SK-N-MC (cell line): ENCODE data around the gene SLC9A9.

Experiments used
- DNase-seq: peaks from one replicate; pipeline ENCODE4 v3.0.0-alpha.2; 2011; ENCODE audit warnings: low read depth, low spot score
- H3K27ac ChIP-seq: fragments of 200-600 bp; sonication (generic); 2 replicates; pipeline ENCODE4 v1.5.1; 2016; ENCODE audit warnings: mixed run types
- H3K36me3 ChIP-seq: fragments of 200-600 bp; sonication (generic); 2 replicates; pipeline ENCODE4 v1.6.1; 2017; ENCODE audit warnings: antibody characterized with exemption, low read length, mixed read lengths; ENCODE audit not compliant: insufficient read depth
- H3K4me3 ChIP-seq: fragments of 200-600 bp; sonication (generic); 2 replicates; pipeline ENCODE4 v1.5.1; 2016
- H3K9ac ChIP-seq: fragments of 200-600 bp; sonication (generic); 2 replicates; pipeline ENCODE4 v1.8.0; 2017; ENCODE audit warnings: mixed run types, mixed read lengths; ENCODE audit not compliant: insufficient read length
- H3K9me3 ChIP-seq: fragments of 200-600 bp; sonication (generic); 2 replicates; pipeline ENCODE4 v1.6.1; 2017; ENCODE audit warnings: low read depth, mild to moderate bottlenecking, antibody characterized with exemption, low read length, moderate library complexity, mixed read lengths
- EZH2 ChIP-seq: fragments of 200-600 bp; sonication (generic); IDR thresholded peaks from one replicate; pipeline ENCODE4 v1.6.1; 2017; ENCODE audit warnings: antibody characterized with exemption
- FOXP2 ChIP-seq: optimal IDR thresholded peaks from 2 replicates; pipeline ENCODE3; 2011; ENCODE audit warnings: mild to moderate bottlenecking, moderate library complexity; ENCODE audit not compliant: insufficient read depth; ENCODE audit errors: extremely low read length, control extremely low read depth
- POLR2AphosphoS5 ChIP-seq: IDR thresholded peaks from 2 replicates; pipeline ENCODE4 v1.6.1; 2012; ENCODE audit warnings: mild to moderate bottlenecking, low read depth, low read length, borderline replicate concordance

Gene SLC9A9

DNA sequence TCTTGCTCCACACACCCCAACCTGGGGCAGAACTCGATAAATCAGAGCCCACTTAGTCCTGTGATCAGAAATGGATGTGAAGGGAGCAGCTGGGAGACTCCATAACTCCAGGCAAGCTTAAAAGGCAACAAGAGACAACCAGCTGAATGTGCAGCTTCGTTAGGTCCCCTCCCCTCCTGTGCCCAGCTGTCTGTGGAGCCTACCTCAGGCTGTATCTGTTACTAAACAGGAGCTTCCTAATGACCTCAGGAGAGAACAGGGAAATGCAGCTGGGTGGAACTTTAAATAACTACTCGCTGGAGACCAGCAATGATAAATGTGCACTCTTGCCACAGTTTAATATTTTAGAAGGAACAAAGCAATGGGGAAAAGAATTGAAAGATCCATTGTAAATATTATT lies 25.9 kb downstream of the SLC9A9 start:
- Histone ChIP-seq H3K36me3 (no peaks in the 10 kb centered on the region), H3K9ac (no peak overlapping the region), H3K27ac (no peak overlapping the region), H3K4me3 (no peak overlapping the region), H3K9me3 (no peaks in the 10 kb centered on the region)
- no peak for DNase-seq
- no peak for TF ChIP-seq POLR2AphosphoS5
- TF ChIP-seq EZH2 = no peak
- no peak for TF ChIP-seq FOXP2

DNA sequence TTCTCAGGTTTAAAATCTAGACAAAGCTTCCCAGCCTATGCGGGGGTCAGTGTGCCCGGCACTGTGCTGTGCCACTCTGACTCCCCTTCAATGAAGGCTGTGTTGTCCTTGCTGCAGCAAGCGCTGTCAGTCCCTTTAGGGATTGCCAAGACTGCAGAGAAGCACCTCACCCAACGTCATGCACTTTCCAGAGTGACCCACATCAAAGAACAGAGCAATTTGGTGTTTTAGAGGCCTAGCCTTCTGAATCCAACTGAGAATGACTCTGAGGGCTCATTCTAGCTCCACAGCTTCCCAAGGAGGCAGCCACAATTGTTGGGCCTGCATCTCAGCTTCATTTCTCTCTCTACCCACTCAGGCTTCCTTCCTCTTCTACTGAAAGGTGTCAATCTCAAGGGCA lies 26.4 kb downstream of the SLC9A9 start:
- Histone ChIP-seq H3K27ac (peak overlapping the region; percentile 35; the same call in 1 of the 2 replicates), H3K4me3 (peak overlapping the region; percentile 5; the same call in 1 of the 2 replicates), H3K9me3 (no peaks in the 10 kb centered on the region), H3K9ac (no peak overlapping the region), H3K36me3 (no peaks in the 10 kb centered on the region)
- no peak for DNase-seq
- TF ChIP-seq FOXP2 = no peak
- TF ChIP-seq EZH2 = no peak
- no peak for TF ChIP-seq POLR2AphosphoS5

DNA sequence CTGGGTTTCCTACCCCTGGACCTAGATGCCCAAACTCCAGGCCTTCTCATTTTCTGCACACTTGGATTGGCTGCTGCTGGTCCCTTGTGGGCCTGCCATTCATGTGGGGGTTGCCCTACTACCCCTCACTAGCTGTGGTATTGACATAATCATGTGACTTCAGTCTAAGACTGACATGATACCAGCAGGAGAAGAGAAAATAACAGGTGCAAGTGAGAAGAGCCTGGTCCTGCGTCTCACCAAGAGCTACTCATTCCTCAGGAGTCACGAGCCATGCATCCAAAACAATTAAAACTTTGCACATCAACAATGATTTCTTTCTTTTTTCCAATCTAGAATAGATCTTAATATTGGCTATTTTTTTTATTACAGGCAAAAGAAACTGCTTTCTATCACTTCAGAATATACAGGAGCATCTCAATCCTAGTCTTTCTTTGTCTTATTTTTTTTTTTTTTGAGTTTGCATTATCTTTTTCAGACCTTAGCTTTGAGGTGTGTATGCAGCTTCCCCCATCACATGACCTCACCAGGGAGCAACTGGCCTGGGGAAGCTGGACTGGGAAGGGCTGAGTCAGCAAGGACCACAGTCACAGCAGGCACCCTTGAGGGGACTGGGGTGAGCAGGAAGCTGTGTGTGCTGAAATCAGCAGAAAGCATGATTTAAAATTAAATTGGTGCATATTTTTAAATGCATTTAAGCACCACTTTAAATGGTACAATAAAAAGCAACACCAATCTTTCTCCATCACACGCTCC lies 27.6 kb downstream of the SLC9A9 start:
- H3K9me3 ChIP-seq = no peaks in the 10 kb centered on the region
- no peak overlapping the region for H3K9ac ChIP-seq
- no peak overlapping the region; the same call in 1 of the 2 replicates for H3K27ac ChIP-seq
- TF ChIP-seq FOXP2 (no peak), POLR2AphosphoS5 (no peak), EZH2 (no peak)
- H3K4me3 ChIP-seq = no peak overlapping the region; the same call in 1 of the 2 replicates
- H3K36me3 ChIP-seq = no peaks in the 10 kb centered on the region
- peak; percentile 53 for DNase-seq

DNA sequence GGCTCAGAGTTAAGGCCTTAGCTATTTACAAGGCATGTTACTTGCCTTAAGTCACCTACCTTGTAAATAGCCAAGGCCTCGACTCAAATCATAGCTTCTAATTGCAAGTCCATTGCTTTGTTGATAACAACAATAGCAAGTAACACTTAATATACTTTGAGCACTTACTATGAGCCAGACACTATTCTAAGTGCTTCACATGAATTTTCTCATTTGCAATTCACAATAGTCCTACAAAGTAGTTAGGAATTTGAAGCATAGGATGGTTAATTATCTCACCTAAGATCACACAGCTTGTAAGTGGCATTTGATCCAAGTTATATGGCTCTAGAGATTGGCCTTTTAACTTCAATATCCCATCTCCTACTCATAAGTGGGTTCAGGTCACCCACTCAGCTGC lies 28.4 kb downstream of the SLC9A9 start:
- no peaks in the 10 kb centered on the region for H3K9me3 ChIP-seq
- H3K36me3 ChIP-seq = no peaks in the 10 kb centered on the region
- H3K27ac ChIP-seq = no peak overlapping the region
- no peak for TF ChIP-seq EZH2
- DNase-seq = no peak
- H3K9ac ChIP-seq = no peak overlapping the region
- no peak overlapping the region for H3K4me3 ChIP-seq

DNA sequence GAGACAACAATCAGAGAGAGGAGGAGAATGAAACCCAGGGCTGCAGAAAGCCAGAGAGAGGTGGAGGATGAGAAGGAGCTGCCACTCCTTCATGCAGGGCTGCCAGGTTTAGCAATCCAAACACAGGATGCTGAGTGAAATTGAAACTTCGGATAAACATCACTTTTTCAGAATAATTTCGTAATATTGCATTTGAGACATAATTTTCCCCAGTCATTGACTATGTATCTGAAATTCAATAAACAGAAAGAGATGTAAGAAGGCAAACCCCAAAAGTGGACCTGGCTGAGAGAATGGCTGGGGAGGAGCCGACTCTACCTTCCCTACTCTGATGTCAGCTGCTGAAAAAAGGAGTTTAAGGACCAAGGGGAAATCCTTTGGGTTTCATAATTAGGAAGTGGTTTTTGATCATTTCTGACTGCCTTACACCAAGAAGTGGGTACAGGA lies 33.8 kb downstream of the SLC9A9 start:
- no peaks in the 10 kb centered on the region for H3K9me3 ChIP-seq
- no peaks in the 10 kb centered on the region for H3K36me3 ChIP-seq
- DNase-seq = no peak
- TF ChIP-seq POLR2AphosphoS5 = no peak
- TF ChIP-seq EZH2 = no peak
- TF ChIP-seq FOXP2 = no peak
- H3K9ac ChIP-seq = no peak overlapping the region
- H3K4me3 ChIP-seq = no peak overlapping the region
- H3K27ac ChIP-seq = no peak overlapping the region

DNA sequence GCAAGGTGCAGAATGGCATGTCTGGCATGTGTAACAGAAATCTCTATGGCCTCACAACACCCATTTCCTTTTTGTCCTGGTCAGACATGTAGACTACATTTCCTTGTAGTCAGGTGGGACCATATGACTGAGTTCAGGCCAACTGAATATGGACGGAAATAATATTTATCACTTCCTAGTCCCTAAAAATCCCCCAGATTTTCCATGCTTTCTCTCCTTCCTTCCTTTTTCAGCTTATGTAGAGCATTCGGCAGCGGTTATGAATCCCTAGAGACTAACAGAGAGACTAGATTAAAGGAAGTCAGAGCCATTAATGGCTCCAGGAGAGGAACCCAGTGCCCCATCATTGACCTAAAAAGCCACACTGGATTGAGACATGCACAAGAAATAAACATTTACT lies 35.8 kb downstream of the SLC9A9 start:
- TF ChIP-seq EZH2 (no peak), POLR2AphosphoS5 (no peak), FOXP2 (no peak)
- H3K9me3 ChIP-seq = no peaks in the 10 kb centered on the region
- H3K9ac ChIP-seq = no peak overlapping the region
- no peak overlapping the region for H3K27ac ChIP-seq
- no peaks in the 10 kb centered on the region for H3K36me3 ChIP-seq
- H3K4me3 ChIP-seq = no peak overlapping the region
- DNase-seq = no peak

DNA sequence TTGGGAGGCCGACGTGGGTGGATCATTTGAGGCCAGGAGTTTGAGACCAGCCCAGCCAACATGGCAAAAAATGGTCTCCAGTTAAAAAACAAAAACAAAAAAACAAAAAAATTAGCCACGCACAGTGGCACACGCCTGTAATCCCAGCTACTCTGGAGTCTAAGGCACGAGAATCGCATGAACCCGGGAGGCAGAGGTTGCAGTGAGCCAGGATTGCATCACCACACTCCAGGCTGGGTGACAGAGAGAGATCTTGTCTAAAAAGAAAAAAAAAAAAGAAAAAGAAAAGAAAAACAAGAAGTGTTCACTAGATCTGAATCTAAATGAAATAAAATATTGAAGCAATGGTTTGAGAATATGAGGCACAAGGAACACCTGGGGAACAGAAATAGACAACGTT lies 36.7 kb downstream of the SLC9A9 start:
- Histone ChIP-seq H3K4me3 (no peak overlapping the region), H3K9ac (no peak overlapping the region), H3K36me3 (no peaks in the 10 kb centered on the region), H3K27ac (no peak overlapping the region), H3K9me3 (no peaks in the 10 kb centered on the region)
- TF ChIP-seq FOXP2 = no peak
- TF ChIP-seq EZH2 = no peak
- TF ChIP-seq POLR2AphosphoS5 = no peak
- no peak for DNase-seq

DNA sequence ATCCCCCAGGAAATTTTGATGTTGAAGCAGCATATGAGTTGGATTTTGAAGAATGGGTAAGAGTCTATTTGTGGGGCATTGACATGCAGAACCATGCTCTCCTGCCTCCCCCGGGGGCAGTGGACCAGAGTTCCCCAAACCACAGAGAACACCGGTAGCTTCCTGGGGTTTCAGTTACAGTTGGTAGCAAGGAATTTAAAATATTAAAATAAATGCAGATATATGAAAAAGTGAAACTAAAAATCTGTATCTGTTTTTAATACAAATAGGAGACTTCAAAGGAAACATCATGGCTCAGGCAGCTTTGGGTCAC lies 37.4 kb downstream of the SLC9A9 start:
- H3K4me3 ChIP-seq = no peak overlapping the region
- H3K9ac ChIP-seq = no peak overlapping the region
- no peaks in the 10 kb centered on the region for H3K36me3 ChIP-seq
- no peak overlapping the region for H3K27ac ChIP-seq
- H3K9me3 ChIP-seq = no peaks in the 10 kb centered on the region
- DNase-seq = no peak
- TF ChIP-seq FOXP2 = no peak
- TF ChIP-seq EZH2 = no peak
- TF ChIP-seq POLR2AphosphoS5 = no peak
